Measurements from ENCODE around the gene GPR156.

DNA sequence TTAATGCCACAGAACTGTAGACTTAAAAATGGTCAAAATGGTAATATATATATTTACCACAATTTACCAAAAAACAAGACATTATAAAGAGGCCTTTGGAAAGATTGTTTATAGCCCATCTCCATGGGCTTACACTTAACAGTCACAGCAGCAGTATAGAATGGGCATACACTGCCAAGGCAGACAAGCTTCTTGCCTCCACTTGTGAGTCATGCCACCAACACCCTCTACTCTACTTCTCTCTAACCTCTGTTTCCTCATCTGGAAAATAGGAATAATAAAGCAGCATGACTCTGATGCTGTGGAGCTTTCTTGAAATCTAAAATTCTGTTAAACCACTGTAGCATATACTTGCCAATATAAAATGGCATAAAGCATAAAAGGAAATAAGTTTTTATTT, 14.4 kb upstream of the GPR156 start:
- TF ChIP-seq, protein P1, sequence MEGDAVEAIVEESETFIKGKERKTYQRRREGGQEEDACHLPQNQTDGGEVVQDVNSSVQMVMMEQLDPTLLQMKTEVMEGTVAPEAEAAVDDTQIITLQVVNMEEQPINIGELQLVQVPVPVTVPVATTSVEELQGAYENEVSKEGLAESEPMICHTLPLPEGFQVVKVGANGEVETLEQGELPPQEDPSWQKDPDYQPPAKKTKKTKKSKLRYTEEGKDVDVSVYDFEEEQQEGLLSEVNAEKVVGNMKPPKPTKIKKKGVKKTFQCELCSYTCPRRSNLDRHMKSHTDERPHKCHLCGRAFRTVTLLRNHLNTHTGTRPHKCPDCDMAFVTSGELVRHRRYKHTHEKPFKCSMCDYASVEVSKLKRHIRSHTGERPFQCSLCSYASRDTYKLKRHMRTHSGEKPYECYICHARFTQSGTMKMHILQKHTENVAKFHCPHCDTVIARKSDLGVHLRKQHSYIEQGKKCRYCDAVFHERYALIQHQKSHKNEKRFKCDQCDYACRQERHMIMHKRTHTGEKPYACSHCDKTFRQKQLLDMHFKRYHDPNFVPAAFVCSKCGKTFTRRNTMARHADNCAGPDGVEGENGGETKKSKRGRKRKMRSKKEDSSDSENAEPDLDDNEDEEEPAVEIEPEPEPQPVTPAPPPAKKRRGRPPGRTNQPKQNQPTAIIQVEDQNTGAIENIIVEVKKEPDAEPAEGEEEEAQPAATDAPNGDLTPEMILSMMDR (IDR thresholded peaks at IDR 0.05): no peak
- no peak for TF ChIP-seq EP300 (IDR thresholded peaks at IDR 0.05; ENCODE audit: borderline replicate concordance in 1 of 2, low read depth in 1 of 2, low read length in 1 of 2)
- TF ChIP-seq, protein P2, sequence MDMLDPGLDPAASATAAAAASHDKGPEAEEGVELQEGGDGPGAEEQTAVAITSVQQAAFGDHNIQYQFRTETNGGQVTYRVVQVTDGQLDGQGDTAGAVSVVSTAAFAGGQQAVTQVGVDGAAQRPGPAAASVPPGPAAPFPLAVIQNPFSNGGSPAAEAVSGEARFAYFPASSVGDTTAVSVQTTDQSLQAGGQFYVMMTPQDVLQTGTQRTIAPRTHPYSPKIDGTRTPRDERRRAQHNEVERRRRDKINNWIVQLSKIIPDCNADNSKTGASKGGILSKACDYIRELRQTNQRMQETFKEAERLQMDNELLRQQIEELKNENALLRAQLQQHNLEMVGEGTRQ (IDR thresholded peaks at IDR 0.05; ENCODE audit: borderline replicate concordance, low read depth, low read length): no peak
- no peak for TF ChIP-seq RAD21 (IDR thresholded peaks at IDR 0.05; ENCODE audit: low read length)
- TF ChIP-seq FOXM1 (IDR thresholded peaks at IDR 0.05; ENCODE audit: low read depth): no peak
- TF ChIP-seq EZH2phosphoT487 (IDR thresholded peaks at IDR 0.05; ENCODE audit: borderline replicate concordance, low read depth): no peak
- TF ChIP-seq, protein P3, sequence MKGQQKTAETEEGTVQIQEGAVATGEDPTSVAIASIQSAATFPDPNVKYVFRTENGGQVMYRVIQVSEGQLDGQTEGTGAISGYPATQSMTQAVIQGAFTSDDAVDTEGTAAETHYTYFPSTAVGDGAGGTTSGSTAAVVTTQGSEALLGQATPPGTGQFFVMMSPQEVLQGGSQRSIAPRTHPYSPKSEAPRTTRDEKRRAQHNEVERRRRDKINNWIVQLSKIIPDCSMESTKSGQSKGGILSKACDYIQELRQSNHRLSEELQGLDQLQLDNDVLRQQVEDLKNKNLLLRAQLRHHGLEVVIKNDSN (IDR thresholded peaks at IDR 0.05; ENCODE audit: borderline replicate concordance, low read depth): no peak
- no peak for TF ChIP-seq POLR2AphosphoS5 (IDR thresholded peaks at IDR 0.05; ENCODE audit: low read depth, low read length)
- TF ChIP-seq ELF1 (IDR thresholded peaks at IDR 0.05): no peak
- no peak for TF ChIP-seq GABPA (IDR thresholded peaks at IDR 0.05; ENCODE audit: low read depth)
- TF ChIP-seq IRF3 (IDR thresholded peaks at IDR 0.05; ENCODE audit: low read depth, low read length): no peak
